CD4-positive, alpha-beta T cell (primary cell): ENCODE results near the gene SCUBE1. TPM values are rescaled to one million over a fixed set of nuclear protein-coding genes. Genes with fewer than 3 reads are reported as not detected.

Experiments used
- ATAC-seq: fragments of 200-7000 bp; cut with Tn5 transposase; one replicate; pipeline ENCODE4 v1.10.0; 2022; ENCODE audit warnings: mild to moderate bottlenecking; ENCODE audit not compliant: poor library complexity
- CTCF ChIA-PET: fragments of 350-600 bp; sonication (Branson Sonifier 250); formaldehyde crosslinking; loops from one replicate; lab custom pipeline; 2021; ENCODE audit warnings: antibody characterized with exemption, inconsistent platforms; lab: Charles Lee
- POLR2A ChIA-PET: fragments of 350-600 bp; sonication (Branson Sonifier 250); formaldehyde crosslinking; loops from one replicate; lab custom pipeline; 2021; ENCODE audit warnings: antibody characterized with exemption, inconsistent platforms; lab: Charles Lee
- DNase-seq, 14 experiments: peaks; one replicate each; pipeline ENCODE4 v3.0.0-alpha.2; 2013 to 2020; ENCODE audit warnings: mixed read lengths in 2 of 14
- H3K27ac ChIP-seq, 2 donors: one replicate each; pipeline versions ENCODE4 v1.5.1 to v1.7.0; 2013; ENCODE audit warnings: low read length in 2 of 2, low read depth in 1 of 2, mild to moderate bottlenecking in 1 of 2
- H3K27me3 ChIP-seq, 2 experiments: 1 replicate in 1 of 2; 2 replicates in 1 of 2; pipeline versions ENCODE4 v1.6.1 to v1.7.0; 2013; ENCODE audit warnings: low read length in 2 of 2, control low read depth in 1 of 2, mild to moderate bottlenecking in 1 of 2, moderate library complexity in 1 of 2; ENCODE audit not compliant: insufficient read depth in 2 of 2, control insufficient read depth in 1 of 2
- H3K36me3 ChIP-seq: one replicate; pipeline ENCODE4 v1.6.1; 2013; ENCODE audit warnings: low read length, control low read depth; ENCODE audit not compliant: insufficient read depth
- H3K4me1 ChIP-seq: one replicate; pipeline ENCODE4 v1.6.1; 2013; ENCODE audit warnings: low read length, control low read depth; ENCODE audit not compliant: insufficient read depth
- H3K4me3 ChIP-seq: one replicate; pipeline ENCODE4 v1.5.1; 2013; ENCODE audit warnings: mild to moderate bottlenecking, low read length, moderate library complexity
- H3K9me3 ChIP-seq, 2 experiments: 1 replicate in 1 of 2; 2 replicates in 1 of 2; pipeline versions ENCODE4 v1.6.1 to v1.7.0; 2013; ENCODE audit warnings: low read length in 2 of 2, mild to moderate bottlenecking in 2 of 2, control low read depth in 1 of 2, moderate library complexity in 1 of 2; ENCODE audit not compliant: control insufficient read depth in 1 of 2, insufficient read depth in 1 of 2
- H3K27ac Mint-ChIP-seq: one replicate; pipeline ENCODE4 v1.8.0; 2020; ENCODE audit warnings: mixed read lengths
- H3K27me3 Mint-ChIP-seq: one replicate; pipeline ENCODE4 v1.8.0; 2021; ENCODE audit warnings: mixed read lengths
- H3K36me3 Mint-ChIP-seq: one replicate; pipeline ENCODE4 v1.8.0; 2021; ENCODE audit warnings: low read depth, mixed read lengths
- H3K4me1 Mint-ChIP-seq: one replicate; pipeline ENCODE4 v1.8.0; 2021; ENCODE audit warnings: low read depth, mixed read lengths
- H3K4me3 Mint-ChIP-seq: one replicate; pipeline ENCODE4 v1.8.0; 2020; ENCODE audit warnings: mild to moderate bottlenecking, mixed read lengths
- H3K9me3 Mint-ChIP-seq: one replicate; pipeline ENCODE4 v1.8.0; 2020; ENCODE audit warnings: mixed read lengths
- intact Hi-C, 2 experiments: fragments of 100-400 bp; cut with DNase I in 1 of 2; cut with micrococcal nuclease in 1 of 2; formaldehyde crosslinking; loops; one replicate each; pipeline versions ENCODE4 v1.15.1 to v1.9.0; 2023 to 2025; cut with DNase I, micrococcal nuclease
- total RNA-seq, 174 experiments: library from RNA in 2 of 174; stranded (reverse) in 2 of 174; gene quantifications; one replicate each; pipeline ENCODE4 v1.2.3 and lab custom pipeline; 2021 to 2026
- TF ChIP-seq, protein P1 (sequence below): fragments of 200-600 bp; IDR thresholded peaks from one replicate; pipeline ENCODE4 v1.8.0; 2022; ENCODE audit warnings: antibody characterized with exemption, mild to moderate bottlenecking

The SCUBE1 gene
- total RNA-seq, 2 experiments from 2014 or later = not detected

DNA sequence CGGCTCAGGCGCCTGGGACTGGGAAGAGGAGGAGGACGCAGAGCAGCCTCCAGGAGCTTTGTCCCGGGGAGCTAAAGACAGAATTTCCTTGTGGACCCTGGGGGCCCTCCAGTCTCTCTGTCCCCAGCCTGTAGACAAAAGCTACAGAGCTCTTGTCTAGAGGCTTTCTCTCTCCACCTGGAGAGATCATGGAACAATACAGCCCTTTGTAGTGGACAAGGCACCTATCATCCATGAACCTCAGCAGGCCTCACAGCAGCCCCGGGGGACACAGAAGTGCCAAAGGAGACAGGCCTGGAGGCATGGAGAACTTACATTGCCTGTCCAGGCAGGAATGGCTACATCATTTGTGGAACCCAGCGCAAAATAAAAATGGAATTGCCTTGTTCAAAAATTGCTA, 100.5 kb downstream of the SCUBE1 start:
- Mint-ChIP-seq H3K27me3 (no peaks in the 10 kb centered on the region), H3K36me3 (no peaks in the 10 kb centered on the region), H3K27ac (no peak overlapping the region), H3K4me1 (no peaks in the 10 kb centered on the region), H3K9me3 (no peaks in the 10 kb centered on the region), H3K4me3 (no peak overlapping the region)
- Histone ChIP-seq H3K4me3 (no peak overlapping the region), H3K36me3 (no peaks in the 10 kb centered on the region), H3K9me3 (no peaks in the 10 kb centered on the region), H3K4me1 (no peaks in the 10 kb centered on the region), H3K27me3 (no peaks in the 10 kb centered on the region), H3K27ac (no peak overlapping the region)
- DNase-seq = no peak
- ChIA-PET POLR2A (no interaction called here), CTCF (no interaction called here)
- intact Hi-C loops = no loop called here
- TF ChIP-seq, protein P1, sequence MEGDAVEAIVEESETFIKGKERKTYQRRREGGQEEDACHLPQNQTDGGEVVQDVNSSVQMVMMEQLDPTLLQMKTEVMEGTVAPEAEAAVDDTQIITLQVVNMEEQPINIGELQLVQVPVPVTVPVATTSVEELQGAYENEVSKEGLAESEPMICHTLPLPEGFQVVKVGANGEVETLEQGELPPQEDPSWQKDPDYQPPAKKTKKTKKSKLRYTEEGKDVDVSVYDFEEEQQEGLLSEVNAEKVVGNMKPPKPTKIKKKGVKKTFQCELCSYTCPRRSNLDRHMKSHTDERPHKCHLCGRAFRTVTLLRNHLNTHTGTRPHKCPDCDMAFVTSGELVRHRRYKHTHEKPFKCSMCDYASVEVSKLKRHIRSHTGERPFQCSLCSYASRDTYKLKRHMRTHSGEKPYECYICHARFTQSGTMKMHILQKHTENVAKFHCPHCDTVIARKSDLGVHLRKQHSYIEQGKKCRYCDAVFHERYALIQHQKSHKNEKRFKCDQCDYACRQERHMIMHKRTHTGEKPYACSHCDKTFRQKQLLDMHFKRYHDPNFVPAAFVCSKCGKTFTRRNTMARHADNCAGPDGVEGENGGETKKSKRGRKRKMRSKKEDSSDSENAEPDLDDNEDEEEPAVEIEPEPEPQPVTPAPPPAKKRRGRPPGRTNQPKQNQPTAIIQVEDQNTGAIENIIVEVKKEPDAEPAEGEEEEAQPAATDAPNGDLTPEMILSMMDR = no peak
- no peak for ATAC-seq

- TF ChIP-seq, protein P1 = no peak
- ATAC-seq = no peak
- Histone ChIP-seq H3K27ac (no peak overlapping the region), H3K4me3 (no peak overlapping the region), H3K27me3 (no peaks in the 10 kb centered on the region), H3K9me3 (no peaks in the 10 kb centered on the region), H3K36me3 (no peaks in the 10 kb centered on the region), H3K4me1 (no peaks in the 10 kb centered on the region)
- no peaks in the 10 kb centered on the region for H3K9me3 Mint-ChIP-seq
- no peak for DNase-seq
- intact Hi-C loops = no loop called here
- H3K4me3 Mint-ChIP-seq = no peak overlapping the region
- ChIA-PET POLR2A (no interaction called here), CTCF (no interaction called here)
- no peak overlapping the region for H3K27ac Mint-ChIP-seq
- H3K4me1 Mint-ChIP-seq = no peaks in the 10 kb centered on the region
- H3K36me3 Mint-ChIP-seq = no peaks in the 10 kb centered on the region
- H3K27me3 Mint-ChIP-seq = no peaks in the 10 kb centered on the region
Observed at GRCh38 chr22:43241699-43242386, 101.3 kb downstream of the SCUBE1 start.

- intact Hi-C loops = no loop called here
- DNase-seq = no peak
- TF ChIP-seq, protein P1 = no peak
- H3K4me1 Mint-ChIP-seq = no peaks in the 10 kb centered on the region
- no peak overlapping the region for H3K4me3 Mint-ChIP-seq
- ChIA-PET CTCF (no interaction called here), POLR2A (no interaction called here)
- H3K27me3 Mint-ChIP-seq = no peaks in the 10 kb centered on the region
- H3K27ac Mint-ChIP-seq = no peak overlapping the region
- Histone ChIP-seq H3K9me3 (no peaks in the 10 kb centered on the region), H3K4me3 (no peak overlapping the region), H3K36me3 (no peaks in the 10 kb centered on the region), H3K4me1 (no peaks in the 10 kb centered on the region), H3K27ac (no peak overlapping the region), H3K27me3 (no peaks in the 10 kb centered on the region)
- no peaks in the 10 kb centered on the region for H3K36me3 Mint-ChIP-seq
- no peaks in the 10 kb centered on the region for H3K9me3 Mint-ChIP-seq
- no peak for ATAC-seq
Observed at GRCh38 chr22:43241138-43241597, 102.0 kb downstream of the SCUBE1 start.
